Fibroblast of lung (primary cell): ENCODE data around the gene TIMP2.

ENCODE experiments used
- CTCF ChIP-seq, 2 donors: IDR thresholded peaks in 1 of 2; conservative IDR thresholded peaks in 1 of 2; 1 replicate in 1 of 2; 2 replicates in 1 of 2; pipeline ENCODE4 v1.5.1; 2011 to 2012; ENCODE audit warnings: low read length in 2 of 2, control low read depth in 1 of 2, inconsistent platforms in 1 of 2, low read depth in 1 of 2, mild to moderate bottlenecking in 1 of 2
- EZH2 ChIP-seq: IDR thresholded peaks from 2 replicates; pipeline ENCODE4 v1.5.1; 2012; ENCODE audit warnings: low read length, control low read depth, mild to moderate bottlenecking; ENCODE audit errors: missing control alignments

DNA sequence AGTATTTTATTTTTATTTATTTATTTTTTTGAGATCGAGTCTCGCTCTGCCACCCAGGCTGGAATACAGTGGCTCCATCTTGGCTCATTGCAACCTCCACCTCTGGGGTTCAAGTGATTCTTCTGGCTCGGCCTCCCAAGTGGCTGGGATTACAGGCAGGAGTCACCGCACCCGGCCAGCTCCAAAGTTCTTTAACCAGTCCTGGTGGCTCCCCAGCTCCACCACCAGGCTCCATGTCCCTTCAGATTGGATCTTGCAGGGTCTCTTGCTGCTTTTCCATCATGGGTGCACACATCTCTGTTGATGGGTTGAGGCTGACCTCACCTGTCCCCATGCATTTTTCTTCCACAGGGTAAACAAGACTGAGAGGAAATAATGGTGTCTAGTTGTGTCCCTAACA lies 76.2 kb downstream of the TIMP2 start:
- TF ChIP-seq CTCF (conservative IDR thresholded peaks at IDR 0.05 in 1 of 2, IDR thresholded peaks at IDR 0.05 in 1 of 2; ENCODE audit: low read depth in 1 of 2, low read length in 2 of 2) (no peak), EZH2 (no peak)
